ELF-1 (cell line): ENCODE data around the gene B9D1.

Experiments used
- DNase-seq: peaks from one replicate; pipeline ENCODE4 v3.0.0-alpha.2; 2016; ENCODE audit warnings: low read depth, low spot score

The B9D1 gene

GRCh38 chr17:19376811-19377210 lies 14.3 kb upstream of the B9D1 start:
- DNase-seq = no peak

- DNase-seq = no peak
These were observed 13.2 kb upstream of the B9D1 start for GRCh38 chr17:19375732-19376131.

GRCh38 chr17:19374136-19374535 lies 11.6 kb upstream of the B9D1 start:
- DNase-seq = no peak

GRCh38 chr17:19372866-19373504 lies 10.5 kb upstream of the B9D1 start:
- DNase-seq = no peak

- DNase-seq = no peak
These were observed 9.9 kb upstream of the B9D1 start for GRCh38 chr17:19372439-19372838.

GRCh38 chr17:19372011-19372370 lies 9.5 kb upstream of the B9D1 start:
- DNase-seq = no peak

- DNase-seq = no peak
These were observed 8.9 kb upstream of the B9D1 start for GRCh38 chr17:19371259-19372010.

GRCh38 chr17:19370493-19370960 lies 8.0 kb upstream of the B9D1 start:
- no peak for DNase-seq

GRCh38 chr17:19369846-19370492 lies 7.4 kb upstream of the B9D1 start:
- no peak for DNase-seq

- DNase-seq = no peak
These were observed 6.7 kb upstream of the B9D1 start for GRCh38 chr17:19369107-19369778.

- DNase-seq = no peak
These were observed 5.7 kb upstream of the B9D1 start for GRCh38 chr17:19368229-19368628.

- DNase-seq = no peak
These were observed 4.1 kb upstream of the B9D1 start for GRCh38 chr17:19366637-19366972.

GRCh38 chr17:19365833-19366636 lies 3.5 kb upstream of the B9D1 start:
- no peak for DNase-seq

GRCh38 chr17:19365499-19365817 lies 2.9 kb upstream of the B9D1 start:
- no peak for DNase-seq

GRCh38 chr17:19364699-19365498 lies 2.4 kb upstream of the B9D1 start:
- DNase-seq = no peak

GRCh38 chr17:19363460-19364035 lies 1.0 kb upstream of the B9D1 start:
- no peak for DNase-seq

GRCh38 chr17:19363114-19363438 lies 553 bp upstream of the B9D1 start:
- DNase-seq = no peak

- no peak for DNase-seq
These were observed 613 bp downstream of the B9D1 start for GRCh38 chr17:19361944-19362276.

GRCh38 chr17:19361326-19361725 lies 1.2 kb downstream of the B9D1 start:
- no peak for DNase-seq

GRCh38 chr17:19360772-19361171 lies 1.8 kb downstream of the B9D1 start:
- DNase-seq = no peak

- no peak for DNase-seq
These were observed 2.7 kb downstream of the B9D1 start for GRCh38 chr17:19359856-19360255.
